GM18858 (cell line): ENCODE results near the gene PARP16.

ENCODE experiments used
- ATAC-seq: cut with Tn5 transposase; IDR thresholded peaks from one replicate; pipeline ENCODE4 v1.9.1; 2021; ENCODE audit not compliant: unreplicated experiment

Gene PARP16

GRCh38 chr15:65286704-65287519, at the start of gene PARP16:
PARP16 (minus strand) TSS chr15:65286883; CDS start chr15:65286426, 457 bp downstream.
- ATAC-seq: peak; percentile 89

- ATAC-seq: no peak
These were observed 48.8 kb upstream of the PARP16 start for GRCh38 chr15:65335278-65336055.

GRCh38 chr15:65334586-65335231, 48.0 kb upstream of the PARP16 start:
- ATAC-seq: no peak

- ATAC-seq: no peak
These were observed 47.2 kb upstream of the PARP16 start for GRCh38 chr15:65333856-65334255.

- ATAC-seq: no peak
These were observed 46.6 kb upstream of the PARP16 start for GRCh38 chr15:65333148-65333820.

- no peak for ATAC-seq
These were observed 45.9 kb upstream of the PARP16 start for GRCh38 chr15:65332391-65333147.

GRCh38 chr15:65331811-65332210, 45.1 kb upstream of the PARP16 start:
- no peak for ATAC-seq

GRCh38 chr15:65330934-65331645, 44.4 kb upstream of the PARP16 start:
- ATAC-seq: no peak

GRCh38 chr15:65329984-65330735, 43.5 kb upstream of the PARP16 start:
- ATAC-seq: no peak

- ATAC-seq: no peak
These were observed 42.8 kb upstream of the PARP16 start for GRCh38 chr15:65329288-65329983.

- ATAC-seq: no peak
These were observed 42.0 kb upstream of the PARP16 start for GRCh38 chr15:65328506-65329287.

GRCh38 chr15:65327651-65328393, 41.1 kb upstream of the PARP16 start:
- no peak for ATAC-seq

- no peak for ATAC-seq
These were observed 40.1 kb upstream of the PARP16 start for GRCh38 chr15:65326818-65327217.

- no peak for ATAC-seq
These were observed 39.4 kb upstream of the PARP16 start for GRCh38 chr15:65326117-65326526.

GRCh38 chr15:65323071-65323511, 36.4 kb upstream of the PARP16 start:
- ATAC-seq: no peak

GRCh38 chr15:65318870-65319356, 32.2 kb upstream of the PARP16 start:
- ATAC-seq: no peak
